ENCODE data around the gene NCOR1. TPM values are rescaled to one million over a fixed set of nuclear protein-coding genes. Genes with fewer than 3 reads are reported as not detected.

Gene NCOR1
- total and polyA plus RNA-seq, 9 of the 15 experiments (the other 6 are each of a cell fraction or from before 2014, with no cell fraction given) = 20.2 to 66.5 (median 50.9) TPM

GRCh38 chr17:16217002-16217635 lies 1.8 kb upstream of the NCOR1 start, which contains the start of gene PIGL (continued):
- TF ChIP-seq MBD1 (CRISPR knock-in tag; IDR thresholded peaks at IDR 0.05) (no peak), CBX2 (IDR thresholded peaks at IDR 0.05; ENCODE audit: insufficient read depth, low read length, poor library complexity, severe bottlenecking) (no peak), SRSF1 (IDR thresholded peaks at IDR 0.05; ENCODE audit: low read depth, low read length) (no peak), MCM2 (IDR thresholded peaks at IDR 0.05; ENCODE audit: low read depth) (no peak), ZNF175 (CRISPR knock-in tag; IDR thresholded peaks at IDR 0.05; ENCODE audit: low read depth) (peak; percentile 39; the same call in 1 of the 2 replicates), CSDE1 (IDR thresholded peaks at IDR 0.05) (no peak), GABPB1 (CRISPR knock-in tag; IDR thresholded peaks at IDR 0.05) (peak; percentile 95), STAT5B (CRISPR knock-in tag; IDR thresholded peaks at IDR 0.05) (no peak), POU5F1 (IDR thresholded peaks at IDR 0.05; ENCODE audit: borderline replicate concordance, low read depth, low read length, partially characterized antibody) (no peak), TRIM24 (IDR thresholded peaks at IDR 0.05) (peak in 1 of 2 experiments; percentile 96; a peak in 2 of 4 replicates), ZNF408 (CRISPR knock-in tag; IDR thresholded peaks at IDR 0.05; ENCODE audit: low read depth) (no peak), SMARCA4 (IDR thresholded peaks at IDR 0.05) (peak; percentile 10; the same call in 1 of the 2 replicates), LCOR (CRISPR knock-in tag; IDR thresholded peaks at IDR 0.05) (no peak), CREM (IDR thresholded peaks at IDR 0.05; ENCODE audit: low read depth) (peak; percentile 64), MXI1 (IDR thresholded peaks at IDR 0.05; ENCODE audit: low read depth, low read length) (no peak), ESRRA (IDR thresholded peaks at IDR 0.05; ENCODE audit: borderline replicate concordance, low read depth) (peak; percentile 61; the same call in 1 of the 2 replicates), TSC22D4 (tag; IDR thresholded peaks at IDR 0.05) (no peak), NRF1 (conservative IDR thresholded peaks at IDR 0.05 in 1 of 2, IDR thresholded peaks at IDR 0.05 in 1 of 2) (peak; percentile 89 to 92)
- TF ChIP-seq, protein P1, sequence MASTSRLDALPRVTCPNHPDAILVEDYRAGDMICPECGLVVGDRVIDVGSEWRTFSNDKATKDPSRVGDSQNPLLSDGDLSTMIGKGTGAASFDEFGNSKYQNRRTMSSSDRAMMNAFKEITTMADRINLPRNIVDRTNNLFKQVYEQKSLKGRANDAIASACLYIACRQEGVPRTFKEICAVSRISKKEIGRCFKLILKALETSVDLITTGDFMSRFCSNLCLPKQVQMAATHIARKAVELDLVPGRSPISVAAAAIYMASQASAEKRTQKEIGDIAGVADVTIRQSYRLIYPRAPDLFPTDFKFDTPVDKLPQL (IDR thresholded peaks at IDR 0.05; ENCODE audit: extremely low read depth, insufficient read length) = peak; percentile 75
- TF ChIP-seq, protein P2, sequence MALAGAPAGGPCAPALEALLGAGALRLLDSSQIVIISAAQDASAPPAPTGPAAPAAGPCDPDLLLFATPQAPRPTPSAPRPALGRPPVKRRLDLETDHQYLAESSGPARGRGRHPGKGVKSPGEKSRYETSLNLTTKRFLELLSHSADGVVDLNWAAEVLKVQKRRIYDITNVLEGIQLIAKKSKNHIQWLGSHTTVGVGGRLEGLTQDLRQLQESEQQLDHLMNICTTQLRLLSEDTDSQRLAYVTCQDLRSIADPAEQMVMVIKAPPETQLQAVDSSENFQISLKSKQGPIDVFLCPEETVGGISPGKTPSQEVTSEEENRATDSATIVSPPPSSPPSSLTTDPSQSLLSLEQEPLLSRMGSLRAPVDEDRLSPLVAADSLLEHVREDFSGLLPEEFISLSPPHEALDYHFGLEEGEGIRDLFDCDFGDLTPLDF (CRISPR knock-in tag; IDR thresholded peaks at IDR 0.05) = no peak
- TF ChIP-seq, protein P3, sequence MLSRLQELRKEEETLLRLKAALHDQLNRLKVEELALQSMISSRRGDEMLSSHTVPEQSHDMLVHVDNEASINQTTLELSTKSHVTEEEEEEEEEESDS (CRISPR knock-in tag; IDR thresholded peaks at IDR 0.05) = no peak
- TF ChIP-seq, protein P4, sequence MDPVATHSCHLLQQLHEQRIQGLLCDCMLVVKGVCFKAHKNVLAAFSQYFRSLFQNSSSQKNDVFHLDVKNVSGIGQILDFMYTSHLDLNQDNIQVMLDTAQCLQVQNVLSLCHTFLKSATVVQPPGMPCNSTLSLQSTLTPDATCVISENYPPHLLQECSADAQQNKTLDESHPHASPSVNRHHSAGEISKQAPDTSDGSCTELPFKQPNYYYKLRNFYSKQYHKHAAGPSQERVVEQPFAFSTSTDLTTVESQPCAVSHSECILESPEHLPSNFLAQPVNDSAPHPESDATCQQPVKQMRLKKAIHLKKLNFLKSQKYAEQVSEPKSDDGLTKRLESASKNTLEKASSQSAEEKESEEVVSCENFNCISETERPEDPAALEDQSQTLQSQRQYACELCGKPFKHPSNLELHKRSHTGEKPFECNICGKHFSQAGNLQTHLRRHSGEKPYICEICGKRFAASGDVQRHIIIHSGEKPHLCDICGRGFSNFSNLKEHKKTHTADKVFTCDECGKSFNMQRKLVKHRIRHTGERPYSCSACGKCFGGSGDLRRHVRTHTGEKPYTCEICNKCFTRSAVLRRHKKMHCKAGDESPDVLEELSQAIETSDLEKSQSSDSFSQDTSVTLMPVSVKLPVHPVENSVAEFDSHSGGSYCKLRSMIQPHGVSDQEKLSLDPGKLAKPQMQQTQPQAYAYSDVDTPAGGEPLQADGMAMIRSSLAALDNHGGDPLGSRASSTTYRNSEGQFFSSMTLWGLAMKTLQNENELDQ (CRISPR knock-in tag; IDR thresholded peaks at IDR 0.05; ENCODE audit: borderline replicate concordance) = no peak
- TF ChIP-seq, protein P5, sequence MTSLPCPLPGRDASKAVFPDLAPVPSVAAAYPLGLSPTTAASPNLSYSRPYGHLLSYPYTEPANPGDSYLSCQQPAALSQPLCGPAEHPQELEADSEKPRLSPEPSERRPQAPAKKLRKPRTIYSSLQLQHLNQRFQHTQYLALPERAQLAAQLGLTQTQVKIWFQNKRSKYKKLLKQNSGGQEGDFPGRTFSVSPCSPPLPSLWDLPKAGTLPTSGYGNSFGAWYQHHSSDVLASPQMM (CRISPR knock-in tag; IDR thresholded peaks at IDR 0.05) = no peak
